Upper lobe of right lung (tissue), 1 donor: ENCODE measurements around the gene FYN. TPM values are rescaled to one million over a fixed set of nuclear protein-coding genes. Genes with fewer than 3 reads are reported as not detected.

ENCODE experiments used
- ATAC-seq: fragments of 200-7000 bp; cut with Tn5 transposase; one replicate; pipeline ENCODE4 v1.9.1; 2020; ENCODE audit warnings: mild to moderate bottlenecking, moderate library complexity
- DNase-seq: peaks from one replicate; pipeline ENCODE4 v3.0.0-alpha.2; 2020
- H3K27ac ChIP-seq: fragments of 200-600 bp; one replicate; pipeline ENCODE4 v1.8.0; 2022
- H3K27me3 ChIP-seq: fragments of 200-600 bp; one replicate; pipeline ENCODE4 v1.8.0; 2022; ENCODE audit warnings: mild to moderate bottlenecking
- H3K36me3 ChIP-seq: fragments of 200-600 bp; one replicate; pipeline ENCODE4 v1.8.0; 2022
- H3K4me1 ChIP-seq: fragments of 200-600 bp; one replicate; pipeline ENCODE4 v1.8.0; 2022
- H3K4me3 ChIP-seq: fragments of 200-600 bp; one replicate; pipeline ENCODE4 v1.8.0; 2022; ENCODE audit warnings: mild to moderate bottlenecking
- H3K9me3 ChIP-seq: fragments of 200-600 bp; one replicate; pipeline ENCODE4 v1.8.0; 2022
- intact Hi-C: fragments of 100-400 bp; cut with DNase I; formaldehyde crosslinking; loops from one replicate; pipeline ENCODE4 v1.11.0; 2022
- total RNA-seq: library from RNA; stranded (reverse); fragmentation: NEBNext Ultra II Directional; extraction: Animal tissue kit (Norgen Biotek cat#: 25700); gene quantifications from one replicate; pipeline ENCODE4 v1.2.1, GENCODE V29; 2021
- TF ChIP-seq, protein P1 (sequence below): fragments of 200-600 bp; IDR thresholded peaks from one replicate; pipeline ENCODE4 v1.8.0; 2022; ENCODE audit warnings: antibody characterized with exemption
- donor health status: DM: no; HTN: yes; CAD: no; lungs with severe emphysema.

FYN gene
- total RNA-seq, 1 donor from 2014 or later, result 115 TPM

DNA sequence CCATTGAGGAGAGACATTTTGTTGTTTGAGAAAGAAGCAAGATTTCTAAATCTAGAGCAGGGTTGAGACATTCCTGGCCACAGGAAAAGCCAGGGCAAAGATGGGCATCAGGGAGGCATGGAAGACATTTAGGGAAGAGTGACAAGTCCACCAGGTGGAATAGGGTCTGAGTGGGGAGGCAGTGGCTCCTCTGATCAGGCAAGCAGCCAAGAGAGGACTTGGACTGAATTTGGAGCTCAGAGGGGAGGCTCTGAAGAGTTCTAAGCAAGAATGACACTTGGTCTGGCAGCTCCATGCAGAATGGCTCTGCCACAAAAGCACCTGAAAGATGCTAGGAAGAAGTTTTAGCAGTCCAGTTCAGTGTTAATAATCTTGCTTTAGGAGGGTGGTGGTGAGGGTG is 120.8 kb downstream of the FYN start:
- Histone ChIP-seq H3K9me3 (no peaks in the 10 kb centered on the region), H3K4me1 (peaks cover 2% of the 10 kb centered on the region), H3K27me3 (no peaks in the 10 kb centered on the region), H3K4me3 (no peak overlapping the region), H3K36me3 (no peaks in the 10 kb centered on the region), H3K27ac (peak overlapping the region; percentile 47)
- ATAC-seq (no peak), DNase-seq (no peak)
- intact Hi-C loops, result no loop called here
- TF ChIP-seq, protein P1, sequence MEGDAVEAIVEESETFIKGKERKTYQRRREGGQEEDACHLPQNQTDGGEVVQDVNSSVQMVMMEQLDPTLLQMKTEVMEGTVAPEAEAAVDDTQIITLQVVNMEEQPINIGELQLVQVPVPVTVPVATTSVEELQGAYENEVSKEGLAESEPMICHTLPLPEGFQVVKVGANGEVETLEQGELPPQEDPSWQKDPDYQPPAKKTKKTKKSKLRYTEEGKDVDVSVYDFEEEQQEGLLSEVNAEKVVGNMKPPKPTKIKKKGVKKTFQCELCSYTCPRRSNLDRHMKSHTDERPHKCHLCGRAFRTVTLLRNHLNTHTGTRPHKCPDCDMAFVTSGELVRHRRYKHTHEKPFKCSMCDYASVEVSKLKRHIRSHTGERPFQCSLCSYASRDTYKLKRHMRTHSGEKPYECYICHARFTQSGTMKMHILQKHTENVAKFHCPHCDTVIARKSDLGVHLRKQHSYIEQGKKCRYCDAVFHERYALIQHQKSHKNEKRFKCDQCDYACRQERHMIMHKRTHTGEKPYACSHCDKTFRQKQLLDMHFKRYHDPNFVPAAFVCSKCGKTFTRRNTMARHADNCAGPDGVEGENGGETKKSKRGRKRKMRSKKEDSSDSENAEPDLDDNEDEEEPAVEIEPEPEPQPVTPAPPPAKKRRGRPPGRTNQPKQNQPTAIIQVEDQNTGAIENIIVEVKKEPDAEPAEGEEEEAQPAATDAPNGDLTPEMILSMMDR, result no peak

- H3K27ac ChIP-seq, result peak overlapping the region; percentile 61
- H3K4me3 ChIP-seq, result no peak overlapping the region
- intact Hi-C loops, result no loop called here
- H3K27me3 ChIP-seq, result no peaks in the 10 kb centered on the region
- ATAC-seq (peak; percentile 60), DNase-seq (no peak)
- H3K9me3 ChIP-seq, result no peaks in the 10 kb centered on the region
- TF ChIP-seq, protein P1, result no peak
- H3K36me3 ChIP-seq, result no peaks in the 10 kb centered on the region
- peaks cover 7% of the 10 kb centered on the region for H3K4me1 ChIP-seq
Observed at GRCh38 chr6:111750753-111751673, 122.2 kb downstream of the FYN start.

DNA sequence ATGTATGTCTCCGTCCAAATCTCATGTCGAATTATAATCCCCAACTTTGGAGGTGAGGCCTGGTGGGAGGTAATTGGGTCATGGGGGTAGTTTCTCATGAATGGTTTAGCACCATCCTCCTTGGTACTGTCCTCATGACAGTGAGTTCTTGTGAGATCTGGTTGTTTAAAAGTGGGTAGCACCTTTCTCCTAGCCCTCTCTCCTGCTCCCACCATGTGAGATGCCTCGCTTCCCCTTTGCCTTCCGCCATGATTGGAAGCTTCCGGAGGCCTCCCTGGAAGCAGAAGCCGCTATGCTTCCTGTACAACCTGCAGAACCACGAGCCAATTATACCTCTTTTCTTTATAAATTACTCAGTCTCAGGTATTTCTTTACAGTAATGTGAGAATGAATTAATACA is 123.1 kb downstream of the FYN start:
- intact Hi-C loops, result no loop called here
- ATAC-seq, result no peak
- Histone ChIP-seq H3K4me3 (no peak overlapping the region), H3K36me3 (no peaks in the 10 kb centered on the region), H3K9me3 (no peaks in the 10 kb centered on the region), H3K27ac (no peak overlapping the region), H3K4me1 (peaks cover 7% of the 10 kb centered on the region), H3K27me3 (no peaks in the 10 kb centered on the region)
- DNase-seq, result no peak
- TF ChIP-seq, protein P1, result no peak

GRCh38 chr6:111748231-111748647 is 125.0 kb downstream of the FYN start:
- ATAC-seq (no peak), DNase-seq (no peak)
- Histone ChIP-seq H3K9me3 (no peaks in the 10 kb centered on the region), H3K27ac (no peak overlapping the region), H3K27me3 (no peaks in the 10 kb centered on the region), H3K4me1 (peaks cover 17% of the 10 kb centered on the region), H3K36me3 (no peaks in the 10 kb centered on the region), H3K4me3 (no peak overlapping the region)
- intact Hi-C loops, result no loop called here
- TF ChIP-seq, protein P1, result no peak

- no peak for DNase-seq
- TF ChIP-seq, protein P1, result no peak
- no peak for ATAC-seq
- Histone ChIP-seq H3K27ac (no peak overlapping the region), H3K27me3 (no peaks in the 10 kb centered on the region), H3K9me3 (no peaks in the 10 kb centered on the region), H3K4me3 (no peak overlapping the region), H3K4me1 (peaks cover 17% of the 10 kb centered on the region), H3K36me3 (no peaks in the 10 kb centered on the region)
- intact Hi-C loops, result no loop called here
Observed at GRCh38 chr6:111747829-111748228, 125.4 kb downstream of the FYN start.
